ENCODE measurements around the gene ADCY6. TPM values are rescaled to one million over a fixed set of nuclear protein-coding genes. Genes with fewer than 3 reads are reported as not detected.

The ADCY6 gene
- total RNA-seq, 2 donors from 2014 or later, result 84.7 to 121 TPM

GRCh38 chr12:48781750-48782456 lies 7.0 kb downstream of the ADCY6 start:
- Histone ChIP-seq H3K4me1 (peaks cover 22% of the 10 kb centered on the region), H3K9me3 (no peaks in the 10 kb centered on the region), H3K27ac (no peak overlapping the region), H3K27me3 (no peaks in the 10 kb centered on the region), H3K36me3 (peaks cover 4% of the 10 kb centered on the region), H3K4me3 (no peak overlapping the region), H3K9ac (ENCODE audit: low read depth in 2 of 2, low read length in 2 of 2) (peak overlapping the region in 1 of 2 donors; percentile 35)
- DNase-seq, result no peak
- TF ChIP-seq CTCF (IDR thresholded peaks at IDR 0.05), result no peak
- intact Hi-C loops (cut with DNase I), result no loop called here

GRCh38 chr12:48780381-48781025 lies 8.4 kb downstream of the ADCY6 start:
- no peaks in the 10 kb centered on the region for H3K27me3 ChIP-seq
- intact Hi-C loops (cut with DNase I), result no loop called here
- DNase-seq, result peak; percentile 67
- peak overlapping the region in 1 of 2 donors; percentile 36 for H3K9ac ChIP-seq (ENCODE audit: low read depth in 2 of 2, low read length in 2 of 2)
- H3K4me1 ChIP-seq, result peaks cover 22% of the 10 kb centered on the region
- H3K9me3 ChIP-seq, result no peaks in the 10 kb centered on the region
- no peak for TF ChIP-seq CTCF (IDR thresholded peaks at IDR 0.05)
- H3K4me3 ChIP-seq, result no peak overlapping the region
- peaks cover 4% of the 10 kb centered on the region for H3K36me3 ChIP-seq
- H3K27ac ChIP-seq, result peak overlapping the region; percentile 33

- H3K4me3 ChIP-seq, result no peak overlapping the region
- H3K27me3 ChIP-seq, result no peaks in the 10 kb centered on the region
- peak overlapping the region; percentile 33 for H3K27ac ChIP-seq
- H3K36me3 ChIP-seq, result peaks cover 4% of the 10 kb centered on the region
- H3K9me3 ChIP-seq, result no peaks in the 10 kb centered on the region
- peaks cover 22% of the 10 kb centered on the region for H3K4me1 ChIP-seq
- TF ChIP-seq CTCF (IDR thresholded peaks at IDR 0.05), result no peak
- H3K9ac ChIP-seq (ENCODE audit: low read depth in 2 of 2, low read length in 2 of 2), result peak overlapping the region in 1 of 2 donors; percentile 36
- no peak for DNase-seq
- intact Hi-C loops (cut with DNase I), result no loop called here
Observed at GRCh38 chr12:48779869-48780268, 9.0 kb downstream of the ADCY6 start.

GRCh38 chr12:48777501-48778400 lies 11.1 kb downstream of the ADCY6 start:
- Histone ChIP-seq H3K9ac (ENCODE audit: low read depth in 2 of 2, low read length in 2 of 2) (no peak overlapping the region), H3K9me3 (no peaks in the 10 kb centered on the region), H3K4me3 (no peak overlapping the region), H3K27ac (no peak overlapping the region), H3K27me3 (no peaks in the 10 kb centered on the region), H3K36me3 (peaks cover 12% of the 10 kb centered on the region), H3K4me1 (peaks cover 22% of the 10 kb centered on the region)
- intact Hi-C loops (cut with DNase I), result no loop called here
- TF ChIP-seq CTCF (IDR thresholded peaks at IDR 0.05), result no peak
- DNase-seq, result no peak

- no peak overlapping the region for H3K27ac ChIP-seq
- no peak overlapping the region for H3K4me3 ChIP-seq
- intact Hi-C loops (cut with DNase I), result no loop called here
- TF ChIP-seq CTCF (IDR thresholded peaks at IDR 0.05), result no peak
- no peaks in the 10 kb centered on the region for H3K27me3 ChIP-seq
- no peak overlapping the region for H3K9ac ChIP-seq (ENCODE audit: low read depth in 2 of 2, low read length in 2 of 2)
- H3K9me3 ChIP-seq, result no peaks in the 10 kb centered on the region
- H3K36me3 ChIP-seq, result peaks cover 14% of the 10 kb centered on the region
- no peak for DNase-seq
- peaks cover 22% of the 10 kb centered on the region for H3K4me1 ChIP-seq
Observed at GRCh38 chr12:48776956-48777355, 11.9 kb downstream of the ADCY6 start.
